PC-3 (cell line): ENCODE measurements around the gene CHI3L1.

Source experiments
- CTCF ChIP-seq: fragments of 300-600 bp; sonication (generic); conservative IDR thresholded peaks from 2 replicates; pipeline ENCODE4 v1.5.1; 2017; ENCODE audit warnings: antibody characterized with exemption, low read depth, mild to moderate bottlenecking, low read length
- EZH2 ChIP-seq: fragments of 300-600 bp; sonication (generic); IDR thresholded peaks from one replicate; pipeline ENCODE4 v1.6.1; 2017; ENCODE audit warnings: antibody characterized with exemption, mild to moderate bottlenecking, low read length; ENCODE audit not compliant: unreplicated experiment
- EZH2phosphoT487 ChIP-seq: fragments of 300-600 bp; sonication (generic); IDR thresholded peaks from 2 replicates; pipeline ENCODE4 v1.6.1; 2018; ENCODE audit warnings: mild to moderate bottlenecking, antibody characterized with exemption, low read length, borderline replicate concordance

DNA sequence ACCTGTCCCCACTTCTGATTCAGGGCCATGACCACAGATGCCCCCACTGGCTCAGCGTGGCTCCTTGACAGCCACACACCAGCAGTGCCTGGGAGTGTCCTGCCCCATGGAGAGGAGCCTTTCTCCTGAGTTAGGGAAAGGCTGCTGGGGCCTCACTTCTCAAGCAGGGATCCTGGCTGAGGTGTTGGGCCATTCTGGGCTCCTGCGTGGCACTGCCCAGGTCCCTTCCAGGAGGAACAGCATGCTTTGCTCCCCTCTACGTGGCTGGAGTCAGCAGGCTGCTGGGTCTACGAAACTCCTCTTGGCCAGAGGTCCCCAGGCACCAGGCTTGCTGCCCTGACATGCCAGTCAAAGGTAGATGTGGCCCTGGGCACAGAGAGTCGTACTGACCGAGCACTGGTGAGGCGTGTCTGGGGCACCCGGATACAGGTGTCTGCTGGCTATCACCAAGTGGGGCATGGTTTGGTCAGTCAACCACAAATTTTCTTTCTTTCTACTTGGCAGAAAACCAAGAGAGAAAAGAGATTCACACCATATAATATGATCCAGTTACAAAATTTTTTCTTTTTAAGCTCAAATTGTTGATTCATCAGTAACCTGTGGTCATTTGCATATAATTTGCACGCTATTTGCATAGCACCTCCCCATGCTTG is 54.8 kb downstream of the CHI3L1 start:
- TF ChIP-seq CTCF: no peak
- TF ChIP-seq EZH2phosphoT487: no peak
- no peak for TF ChIP-seq EZH2
